Effector memory CD4-positive, alpha-beta T cell (primary cell): ENCODE data around the gene POLR1C.
"Not testable (repeated sequence)": the region's sequence is repeated elsewhere in the genome, so short reads cannot be mapped to it uniquely, and the experiment has no call there.

Experiments used
- DNase-seq, 3 donors: peaks; one replicate each; pipeline ENCODE4 v3.0.0-alpha.2; 2020
- H3K27ac ChIP-seq: 2 replicates; pipeline ENCODE4 v1.7.0; 2013; ENCODE audit warnings: mild to moderate bottlenecking, low read length, moderate library complexity; ENCODE audit not compliant: insufficient read depth, poor library complexity, severe bottlenecking
- H3K27me3 ChIP-seq: replicated peaks from 2 replicates; pipeline ENCODE4 v1.7.0; 2013; ENCODE audit warnings: mild to moderate bottlenecking, low read length; ENCODE audit not compliant: insufficient read depth, control insufficient read depth, poor library complexity, severe bottlenecking
- H3K36me3 ChIP-seq: 2 replicates; pipeline ENCODE4 v1.7.0; 2013; ENCODE audit warnings: mild to moderate bottlenecking, low read length, moderate library complexity; ENCODE audit not compliant: control insufficient read depth, insufficient read depth
- H3K4me1 ChIP-seq: 2 replicates; pipeline ENCODE4 v1.7.0; 2013; ENCODE audit warnings: low read length, mild to moderate bottlenecking; ENCODE audit not compliant: control insufficient read depth, insufficient read depth, poor library complexity, severe bottlenecking
- H3K4me3 ChIP-seq: 2 replicates; pipeline ENCODE4 v1.7.0; 2013; ENCODE audit warnings: low read length, low read depth, mild to moderate bottlenecking; ENCODE audit not compliant: insufficient read depth, poor library complexity, severe bottlenecking
- H3K9me3 ChIP-seq: 2 replicates; pipeline ENCODE4 v1.7.0; 2013; ENCODE audit warnings: mild to moderate bottlenecking, low read length, moderate library complexity; ENCODE audit not compliant: control insufficient read depth

POLR1C gene

DNA sequence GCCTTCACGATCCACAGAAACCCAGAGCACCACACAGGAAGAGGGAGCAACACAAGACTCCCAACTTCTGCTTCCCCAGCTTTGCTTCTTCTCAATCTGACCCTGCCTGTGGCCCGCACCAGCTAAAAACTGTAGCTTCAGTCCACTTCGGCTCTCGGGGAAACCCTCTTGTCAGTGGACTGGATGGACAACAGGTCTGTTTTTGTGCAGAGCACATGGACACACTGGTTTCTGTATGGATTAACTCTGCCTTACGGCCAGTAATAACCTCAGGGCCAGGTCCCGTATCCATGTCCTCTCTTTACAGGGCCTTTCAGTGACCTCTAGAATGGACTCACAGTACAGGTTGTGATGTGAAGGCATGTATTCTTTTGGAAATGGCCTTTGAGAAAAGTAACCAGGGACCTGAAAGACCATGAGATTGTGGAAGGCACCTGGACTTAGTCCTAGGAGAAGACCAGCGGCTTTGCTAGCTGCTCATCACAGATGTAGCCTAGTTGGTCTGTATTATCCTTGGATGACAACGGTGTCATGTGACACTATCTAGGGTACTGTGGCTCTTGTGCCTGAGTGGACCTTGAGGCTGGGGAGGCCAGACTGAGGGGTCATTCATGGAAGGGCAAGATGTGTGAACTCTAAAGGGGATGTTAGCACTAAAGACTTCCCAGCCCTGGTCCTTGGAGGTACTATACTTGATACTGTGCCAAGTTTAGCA lies 5.8 kb downstream of the POLR1C start:
- H3K27me3 ChIP-seq, result no peaks in the 10 kb centered on the region
- H3K4me3 ChIP-seq, result no peak overlapping the region
- H3K27ac ChIP-seq, result no peak overlapping the region
- no peak for DNase-seq
- H3K36me3 ChIP-seq, result peaks cover 79% of the 10 kb centered on the region
- no peaks in the 10 kb centered on the region for H3K9me3 ChIP-seq
- peaks cover 9% of the 10 kb centered on the region for H3K4me1 ChIP-seq

DNA sequence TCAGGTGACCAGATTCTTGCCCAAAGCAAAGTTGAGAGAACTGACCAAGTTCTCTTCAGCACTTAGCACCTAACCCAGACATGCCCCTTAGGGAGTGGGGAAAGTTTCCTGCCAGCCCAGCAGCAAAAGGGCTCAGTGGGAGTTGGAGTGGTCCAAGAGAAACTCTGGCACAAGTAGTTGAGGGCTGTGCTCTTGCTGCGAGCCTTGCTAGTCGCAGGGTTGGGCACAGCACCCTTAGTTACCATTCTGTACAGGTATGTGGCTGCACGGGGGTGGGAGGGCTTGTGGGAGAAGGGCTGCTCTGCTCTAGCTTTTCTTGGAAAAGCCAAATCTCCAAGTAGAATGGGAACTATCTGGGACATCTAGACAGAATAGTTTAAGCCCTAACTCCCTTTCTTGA lies 6.4 kb downstream of the POLR1C start:
- DNase-seq, result no peak
- Histone ChIP-seq H3K4me3 (no peak overlapping the region), H3K27me3 (no peaks in the 10 kb centered on the region), H3K27ac (no peak overlapping the region), H3K4me1 (peaks cover 3% of the 10 kb centered on the region), H3K9me3 (no peaks in the 10 kb centered on the region), H3K36me3 (peaks cover 82% of the 10 kb centered on the region)

DNA sequence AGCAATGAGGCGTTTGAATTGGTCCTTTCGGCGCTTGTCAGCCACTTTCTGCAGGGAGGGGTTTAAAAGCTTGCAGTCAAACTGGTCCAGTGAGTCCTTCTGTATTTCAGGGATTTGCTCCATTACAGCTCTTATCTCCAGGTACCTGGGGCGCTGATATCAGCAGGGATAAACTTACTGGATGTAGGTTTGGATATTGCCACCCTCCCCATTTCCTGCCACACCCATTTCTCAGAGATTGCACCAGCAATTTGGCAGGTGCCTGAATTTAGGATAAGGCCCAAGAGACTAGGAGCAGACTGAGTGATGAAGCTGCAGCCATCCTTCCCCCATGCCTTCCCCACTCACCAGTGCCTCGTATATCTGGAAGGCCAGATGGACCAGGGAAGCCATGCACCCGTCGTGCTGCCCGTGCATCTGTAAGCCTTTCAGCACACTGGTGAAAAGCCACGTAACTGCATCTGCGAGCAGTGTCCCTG lies 7.6 kb downstream of the POLR1C start:
- Histone ChIP-seq H3K4me1 (no peaks in the 10 kb centered on the region), H3K27ac (no peak overlapping the region), H3K27me3 (no peaks in the 10 kb centered on the region), H3K4me3 (no peak overlapping the region), H3K36me3 (peaks cover 87% of the 10 kb centered on the region), H3K9me3 (no peaks in the 10 kb centered on the region)
- DNase-seq, result no peak

DNA sequence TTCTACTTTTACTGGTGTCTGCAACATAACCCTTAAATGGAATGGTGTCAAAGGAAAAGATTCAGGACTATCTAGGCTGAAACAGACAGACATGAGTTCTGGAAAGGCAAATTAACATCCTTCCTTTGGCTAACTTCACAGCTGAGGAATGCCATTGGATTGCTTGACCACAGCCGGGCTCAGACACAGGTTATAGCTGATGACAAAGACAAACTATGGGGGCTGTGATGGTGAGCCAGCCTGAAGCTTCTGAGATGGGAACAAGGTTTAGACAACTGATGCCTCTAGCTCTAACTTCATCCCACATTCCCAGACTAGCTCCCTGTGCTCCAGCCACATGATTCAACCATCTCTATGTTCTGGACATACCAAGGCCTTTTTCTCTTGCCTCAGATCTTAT lies 15.3 kb downstream of the POLR1C start:
- no peak overlapping the region for H3K4me3 ChIP-seq
- H3K36me3 ChIP-seq, result peaks cover 32% of the 10 kb centered on the region
- no peaks in the 10 kb centered on the region for H3K4me1 ChIP-seq
- H3K9me3 ChIP-seq, result no peaks in the 10 kb centered on the region
- no peak for DNase-seq
- no peaks in the 10 kb centered on the region for H3K27me3 ChIP-seq
- no peak overlapping the region for H3K27ac ChIP-seq

GRCh38 chr6:43538986-43539385 lies 22.1 kb downstream of the POLR1C start:
- not testable (repeated sequence) for H3K9me3 ChIP-seq, H3K27ac ChIP-seq, H3K4me1 ChIP-seq, H3K4me3 ChIP-seq, DNase-seq, H3K27me3 ChIP-seq
- peaks cover 33% of the 10 kb centered on the region for H3K36me3 ChIP-seq

DNA sequence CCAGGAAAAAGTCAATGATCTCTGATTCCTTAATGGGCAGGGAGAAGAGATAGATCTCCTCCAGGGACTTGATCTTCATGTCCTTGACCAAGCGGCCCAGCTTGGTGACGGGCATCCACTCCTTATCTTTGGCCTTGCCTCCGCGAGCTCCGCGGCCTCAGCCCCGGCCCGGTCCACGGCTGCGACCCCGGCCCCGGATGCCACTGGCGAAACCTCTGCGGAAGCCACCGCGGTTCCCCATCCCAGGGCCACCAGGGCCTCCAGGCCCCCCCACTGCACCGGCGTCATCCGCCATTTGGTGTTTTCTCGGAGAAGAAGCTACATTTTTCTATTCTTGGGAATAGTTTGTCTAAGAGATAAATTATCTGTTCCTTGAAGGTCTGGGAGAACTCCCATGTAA lies 22.5 kb downstream of the POLR1C start:
- peaks cover 35% of the 10 kb centered on the region for H3K36me3 ChIP-seq
- not testable (repeated sequence) for H3K4me1 ChIP-seq, DNase-seq, H3K9me3 ChIP-seq, H3K27ac ChIP-seq, H3K27me3 ChIP-seq, H3K4me3 ChIP-seq

- Histone ChIP-seq H3K4me3 (no peak overlapping the region), H3K36me3 (peaks cover 43% of the 10 kb centered on the region), H3K27ac (no peak overlapping the region), H3K9me3 (no peaks in the 10 kb centered on the region), H3K4me1 (no peaks in the 10 kb centered on the region), H3K27me3 (no peaks in the 10 kb centered on the region)
- no peak for DNase-seq
These were observed 23.6 kb downstream of the POLR1C start for GRCh38 chr6:43540507-43540906.

DNA sequence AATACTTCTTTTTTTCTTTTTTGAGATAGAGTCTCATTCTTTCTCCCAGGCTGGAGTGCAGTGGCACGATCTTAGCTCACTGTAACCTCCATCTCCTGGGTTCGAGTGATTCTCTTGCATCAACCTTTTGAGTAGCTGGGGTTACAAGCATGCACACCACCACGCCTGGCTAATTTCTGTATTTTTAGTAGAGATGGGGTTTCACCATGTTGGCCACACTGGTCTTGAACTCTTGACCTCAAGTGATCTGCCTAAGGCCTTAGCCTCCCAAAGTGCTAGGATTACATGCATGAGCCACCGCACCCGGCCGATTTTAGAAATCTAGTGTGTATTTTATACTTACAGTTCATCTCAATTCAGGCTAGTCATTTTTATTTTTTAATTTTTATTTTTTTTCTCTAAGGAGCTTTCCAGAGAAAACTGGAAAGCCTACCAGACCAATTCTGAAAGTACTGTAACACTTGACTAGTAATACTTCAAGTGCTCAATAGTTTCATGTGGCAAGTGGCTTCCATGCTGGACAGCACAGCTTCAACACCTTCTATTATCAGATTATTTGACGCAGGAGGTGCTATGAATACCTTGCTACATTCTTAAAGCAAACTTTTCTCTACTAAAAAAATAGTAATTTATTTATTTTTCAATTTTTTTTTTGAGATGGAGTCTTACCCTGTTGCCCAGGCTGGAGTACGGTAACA lies 25.0 kb downstream of the POLR1C start:
- Histone ChIP-seq H3K9me3 (no peaks in the 10 kb centered on the region), H3K27ac (no peak overlapping the region), H3K4me1 (no peaks in the 10 kb centered on the region), H3K27me3 (no peaks in the 10 kb centered on the region), H3K4me3 (no peak overlapping the region), H3K36me3 (peaks cover 55% of the 10 kb centered on the region)
- DNase-seq, result no peak

DNA sequence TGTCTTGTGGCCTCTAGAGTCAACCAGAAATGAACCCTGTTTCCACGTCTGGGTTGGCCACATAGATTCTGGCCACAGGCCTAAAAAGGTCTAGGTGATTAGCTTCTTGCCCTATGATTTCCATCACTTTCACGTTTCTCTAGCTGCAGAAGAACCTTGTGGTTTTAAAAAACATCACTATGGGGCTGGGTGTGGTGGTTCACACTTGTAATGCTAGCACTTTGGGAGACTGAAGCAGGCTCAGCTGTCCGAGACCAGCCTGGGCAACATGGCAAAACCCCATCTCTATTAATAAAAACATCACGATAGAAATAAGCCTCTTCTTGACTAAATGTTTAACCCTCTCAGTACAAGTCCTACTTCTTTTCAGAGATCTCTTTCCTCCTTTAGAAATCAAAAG lies 27.6 kb downstream of the POLR1C start:
- no peak for DNase-seq
- no peak overlapping the region for H3K4me3 ChIP-seq
- H3K9me3 ChIP-seq, result no peaks in the 10 kb centered on the region
- H3K36me3 ChIP-seq, result peaks cover 70% of the 10 kb centered on the region
- H3K27me3 ChIP-seq, result no peaks in the 10 kb centered on the region
- no peak overlapping the region for H3K27ac ChIP-seq
- no peaks in the 10 kb centered on the region for H3K4me1 ChIP-seq

DNA sequence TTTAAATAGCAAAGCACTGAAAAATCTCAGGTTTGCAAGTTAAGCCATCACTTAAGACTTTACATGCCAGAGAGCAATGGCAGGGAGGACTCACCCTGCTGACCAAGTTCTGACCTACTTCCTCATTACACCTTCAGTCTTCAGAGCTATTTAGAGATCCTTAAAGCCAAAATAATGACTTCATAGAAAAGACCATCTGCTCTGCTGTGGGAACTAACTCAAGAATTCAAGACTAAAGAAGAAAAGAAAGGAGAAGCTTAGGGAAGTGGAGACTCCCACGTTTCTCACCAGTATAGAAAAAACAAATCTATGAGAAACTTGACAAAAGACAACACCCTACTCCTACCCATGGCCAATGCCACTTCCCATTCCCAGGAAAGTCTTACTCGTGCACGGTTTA lies 30.3 kb downstream of the POLR1C start:
- DNase-seq, result no peak
- peaks cover 78% of the 10 kb centered on the region for H3K36me3 ChIP-seq
- no peak overlapping the region for H3K27ac ChIP-seq
- H3K4me1 ChIP-seq, result no peaks in the 10 kb centered on the region
- no peaks in the 10 kb centered on the region for H3K9me3 ChIP-seq
- no peak overlapping the region for H3K4me3 ChIP-seq
- H3K27me3 ChIP-seq, result no peaks in the 10 kb centered on the region
